HG02642 (cell line): ENCODE data around the gene SLC22A7.

Experiments used
- ATAC-seq: cut with Tn5 transposase; IDR thresholded peaks from one replicate; pipeline ENCODE4 v1.9.1; 2021; ENCODE audit warnings: mild to moderate bottlenecking; ENCODE audit not compliant: unreplicated experiment, poor library complexity

Gene SLC22A7

GRCh38 chr6:43282060-43282459 is 16.0 kb upstream of the SLC22A7 start:
- no peak for ATAC-seq

- ATAC-seq: no peak
These were observed 15.2 kb upstream of the SLC22A7 start for GRCh38 chr6:43282636-43283513.

- no peak for ATAC-seq
These were observed 14.6 kb upstream of the SLC22A7 start for GRCh38 chr6:43283514-43283901.

- ATAC-seq: no peak
These were observed 14.2 kb upstream of the SLC22A7 start for GRCh38 chr6:43283905-43284304.

- ATAC-seq: no peak
These were observed 12.9 kb upstream of the SLC22A7 start for GRCh38 chr6:43284991-43285781.

GRCh38 chr6:43285832-43286231 is 12.2 kb upstream of the SLC22A7 start:
- no peak for ATAC-seq

GRCh38 chr6:43286456-43286979 is 11.5 kb upstream of the SLC22A7 start:
- no peak for ATAC-seq

GRCh38 chr6:43286980-43287716 is 10.9 kb upstream of the SLC22A7 start:
- ATAC-seq: no peak

- ATAC-seq: no peak
These were observed 10.1 kb upstream of the SLC22A7 start for GRCh38 chr6:43287717-43288679.

- no peak for ATAC-seq
These were observed 7.6 kb upstream of the SLC22A7 start for GRCh38 chr6:43290339-43290904.

GRCh38 chr6:43290905-43291355 is 7.1 kb upstream of the SLC22A7 start:
- no peak for ATAC-seq

GRCh38 chr6:43291708-43292107 is 6.4 kb upstream of the SLC22A7 start:
- no peak for ATAC-seq

- ATAC-seq: no peak
These were observed 5.7 kb upstream of the SLC22A7 start for GRCh38 chr6:43292341-43292740.

GRCh38 chr6:43292763-43293318 is 5.2 kb upstream of the SLC22A7 start:
- no peak for ATAC-seq

- no peak for ATAC-seq
These were observed 4.4 kb upstream of the SLC22A7 start for GRCh38 chr6:43293698-43294097.

- no peak for ATAC-seq
These were observed 3.5 kb upstream of the SLC22A7 start for GRCh38 chr6:43294536-43294935.

GRCh38 chr6:43295456-43295855 is 2.6 kb upstream of the SLC22A7 start:
- no peak for ATAC-seq

- no peak for ATAC-seq
These were observed 1.1 kb upstream of the SLC22A7 start for GRCh38 chr6:43296780-43297497.
